Activated CD8-positive, alpha-beta memory T cell treated with anti-CD3 and anti-CD28 coated beads, Interleukin-2, amount 50 U/mL, for 48 hours (primary cell): ENCODE measurements around the gene TNFRSF8.
"Not testable (repeated sequence)": the region's sequence is repeated elsewhere in the genome, so short reads cannot be mapped to it uniquely, and the experiment has no call there.

Source experiments
- DNase-seq: peaks from one replicate; pipeline ENCODE4 v3.0.0-alpha.2; 2020

TNFRSF8 gene

GRCh38 chr1:12063141-12064072 is at the start of gene TNFRSF8:
Gene TNFRSF8 (plus strand): TSS chr1:12063303. CDS start chr1:12063599, 296 bp downstream.
- DNase-seq: peak; percentile 80

GRCh38 chr1:12014141-12014991 is 48.7 kb upstream of the TNFRSF8 start:
- DNase-seq: no peak

GRCh38 chr1:12015001-12015491 is 48.1 kb upstream of the TNFRSF8 start:
- no peak for DNase-seq

- no peak for DNase-seq
Measured at GRCh38 chr1:12015499-12015898, 47.6 kb upstream of the TNFRSF8 start.

- no peak for DNase-seq
Measured at GRCh38 chr1:12016182-12016581, 46.9 kb upstream of the TNFRSF8 start.

- no peak for DNase-seq
Measured at GRCh38 chr1:12019858-12020509, 43.1 kb upstream of the TNFRSF8 start.

GRCh38 chr1:12021616-12022015 is 41.5 kb upstream of the TNFRSF8 start:
- DNase-seq: no peak

- DNase-seq: no peak
Measured at GRCh38 chr1:12022036-12022435, 41.1 kb upstream of the TNFRSF8 start.

GRCh38 chr1:12026586-12026985 is 36.5 kb upstream of the TNFRSF8 start:
- DNase-seq: no peak

- no peak for DNase-seq
Measured at GRCh38 chr1:12028248-12028647, 34.9 kb upstream of the TNFRSF8 start.

- no peak for DNase-seq
Measured at GRCh38 chr1:12028957-12029511, 34.1 kb upstream of the TNFRSF8 start.

- no peak for DNase-seq
Measured at GRCh38 chr1:12029720-12030339, 33.3 kb upstream of the TNFRSF8 start.

- DNase-seq: peak; percentile 78
Measured at GRCh38 chr1:12031039-12031980, 31.8 kb upstream of the TNFRSF8 start.

GRCh38 chr1:12032161-12032621 is 30.9 kb upstream of the TNFRSF8 start:
- DNase-seq: no peak

GRCh38 chr1:12033441-12033840 is 29.7 kb upstream of the TNFRSF8 start:
- DNase-seq: not testable (repeated sequence)

- no peak for DNase-seq
Measured at GRCh38 chr1:12034381-12034801, 28.7 kb upstream of the TNFRSF8 start.

- no peak for DNase-seq
Measured at GRCh38 chr1:12035312-12035711, 27.8 kb upstream of the TNFRSF8 start.

GRCh38 chr1:12037486-12038355 is 25.4 kb upstream of the TNFRSF8 start:
- DNase-seq: no peak

- no peak for DNase-seq
Measured at GRCh38 chr1:12038356-12039163, 24.5 kb upstream of the TNFRSF8 start.
